Mesenchymal stem cell (in vitro differentiated cells and primary cell): ENCODE data around the gene PDE11A.

Experiments
- DNase-seq: peaks from one replicate; pipeline ENCODE4 v3.0.0-alpha.2; 2013
- H2AFZ ChIP-seq: one replicate; pipeline ENCODE4 v1.6.1; 2013; ENCODE audit warnings: low read depth, mild to moderate bottlenecking, control low read depth, inconsistent platforms, low read length, moderate library complexity
- H2AK5ac ChIP-seq: 2 replicates; pipeline ENCODE4 v1.6.1; 2013; ENCODE audit warnings: low read length, moderate library complexity, mild to moderate bottlenecking, inconsistent platforms; ENCODE audit not compliant: severe bottlenecking
- H2BK120ac ChIP-seq: one replicate; pipeline ENCODE4 v1.6.1; 2013; ENCODE audit warnings: low read depth, mild to moderate bottlenecking, inconsistent platforms, low read length, moderate library complexity
- H2BK12ac ChIP-seq, 2 experiments: one replicate each; pipeline ENCODE4 v1.6.1; 2013; ENCODE audit warnings: inconsistent platforms in 2 of 2, low read length in 2 of 2, mild to moderate bottlenecking in 2 of 2, moderate library complexity in 2 of 2, control low read depth in 1 of 2
- H2BK15ac ChIP-seq: one replicate; pipeline ENCODE4 v1.6.1; 2013; ENCODE audit warnings: mild to moderate bottlenecking, low read depth, inconsistent platforms; ENCODE audit not compliant: poor library complexity, severe bottlenecking
- H2BK5ac ChIP-seq: 2 replicates; pipeline ENCODE4 v1.6.1; 2013; ENCODE audit warnings: low read depth, mild to moderate bottlenecking, low read length, control low read depth, inconsistent platforms; ENCODE audit not compliant: poor library complexity, severe bottlenecking
- H3K14ac ChIP-seq, 2 experiments: one replicate each; pipeline ENCODE4 v1.6.1; 2013; ENCODE audit warnings: inconsistent platforms in 2 of 2, low read length in 2 of 2, control low read depth in 1 of 2, mild to moderate bottlenecking in 1 of 2, moderate library complexity in 1 of 2
- H3K18ac ChIP-seq, 2 experiments: one replicate each; pipeline ENCODE4 v1.6.1; 2013; ENCODE audit warnings: inconsistent platforms in 2 of 2, low read length in 2 of 2, control low read depth in 1 of 2, low read depth in 1 of 2, mild to moderate bottlenecking in 1 of 2
- H3K23ac ChIP-seq, 2 experiments: one replicate each; pipeline ENCODE4 v1.6.1; 2013; ENCODE audit warnings: inconsistent platforms in 2 of 2, low read length in 2 of 2, mild to moderate bottlenecking in 2 of 2, moderate library complexity in 2 of 2, control low read depth in 1 of 2
- H3K27ac ChIP-seq: 2 replicates; pipeline ENCODE4 v1.5.1; 2013; ENCODE audit warnings: mild to moderate bottlenecking, moderate library complexity, low read length, control low read depth, inconsistent platforms; ENCODE audit not compliant: poor library complexity, severe bottlenecking
- H3K27me3 ChIP-seq, 2 experiments: 2 replicates each; pipeline versions ENCODE4 v1.6.1 to v1.7.0; 2013; ENCODE audit warnings: low read length in 2 of 2, mild to moderate bottlenecking in 2 of 2, moderate library complexity in 2 of 2, control low read depth in 1 of 2, inconsistent platforms in 1 of 2; ENCODE audit not compliant: control insufficient read depth in 1 of 2, insufficient read depth in 1 of 2
- H3K36me3 ChIP-seq, 2 experiments: 2 replicates each; pipeline versions ENCODE4 v1.6.1 to v1.7.0; 2013; ENCODE audit warnings: low read length in 2 of 2, control low read depth in 1 of 2, inconsistent platforms in 1 of 2, low read depth in 1 of 2, mild to moderate bottlenecking in 1 of 2; ENCODE audit not compliant: insufficient read depth in 2 of 2, control insufficient read depth in 1 of 2
- H3K4ac ChIP-seq, 2 experiments: one replicate each; pipeline ENCODE4 v1.6.1; 2013; ENCODE audit warnings: inconsistent platforms in 2 of 2, low read length in 2 of 2, mild to moderate bottlenecking in 2 of 2, moderate library complexity in 2 of 2, control low read depth in 1 of 2, low read depth in 1 of 2
- H3K4me1 ChIP-seq: 2 replicates; pipeline ENCODE4 v1.6.1; 2013; ENCODE audit warnings: low read depth, low read length, control low read depth; ENCODE audit not compliant: control insufficient read depth, insufficient read depth
- H3K4me2 ChIP-seq: 2 replicates; pipeline ENCODE4 v1.6.1; 2013; ENCODE audit warnings: low read length, mild to moderate bottlenecking, inconsistent platforms; ENCODE audit not compliant: poor library complexity, severe bottlenecking
- H3K4me3 ChIP-seq, 2 experiments: 2 replicates each; pipeline versions ENCODE4 v1.5.1 to v1.7.0; 2013; ENCODE audit warnings: low read length in 2 of 2, mild to moderate bottlenecking in 2 of 2, control low read depth in 1 of 2, low read depth in 1 of 2; ENCODE audit not compliant: insufficient read depth in 1 of 2
- H3K79me1 ChIP-seq: replicated peaks from 2 replicates; pipeline ENCODE4 v1.6.1; 2013; ENCODE audit warnings: mild to moderate bottlenecking, control low read depth, low read length, inconsistent platforms; ENCODE audit not compliant: poor library complexity, severe bottlenecking
- H3K9ac ChIP-seq: 2 replicates; pipeline ENCODE4 v1.7.0; 2013; ENCODE audit warnings: mild to moderate bottlenecking, low read length, moderate library complexity
- H3K9me3 ChIP-seq: 2 replicates; pipeline ENCODE4 v1.7.0; 2013; ENCODE audit warnings: mild to moderate bottlenecking, low read length; ENCODE audit not compliant: control insufficient read depth
- H4K8ac ChIP-seq: one replicate; pipeline ENCODE4 v1.6.1; 2013; ENCODE audit warnings: inconsistent platforms, mild to moderate bottlenecking, low read length, moderate library complexity
- H4K91ac ChIP-seq: one replicate; pipeline ENCODE4 v1.6.1; 2013; ENCODE audit warnings: mild to moderate bottlenecking, low read length, inconsistent platforms
- WGBS: methylation state at CpG from one replicate; pipeline ENCODE4 v1.1.7; 2013; ENCODE audit warnings: mixed read lengths; 5-methylcytosine and 5-hydroxymethylcytosine counted together

The PDE11A gene

GRCh38 chr2:177716484-177716883 is 356.1 kb downstream of the PDE11A start:
- no peak overlapping the region for H2BK120ac ChIP-seq
- H3K4ac ChIP-seq: no peak overlapping the region
- H4K91ac ChIP-seq: no peak overlapping the region
- H3K79me1 ChIP-seq: no peaks in the 10 kb centered on the region
- H2AK5ac ChIP-seq: no peak overlapping the region
- H3K18ac ChIP-seq: no peak overlapping the region
- no peak overlapping the region for H3K27ac ChIP-seq
- H3K9me3 ChIP-seq: no peaks in the 10 kb centered on the region
- H3K36me3 ChIP-seq: no peaks in the 10 kb centered on the region
- H3K23ac ChIP-seq: no peak overlapping the region
- no peak overlapping the region for H3K14ac ChIP-seq
- H3K4me2 ChIP-seq: no peak overlapping the region
- H4K8ac ChIP-seq: no peak overlapping the region
- whole genome bisulfite sequencing: 100% methylated on average over 1 of the region's 1 CpG
- no peak overlapping the region for H3K9ac ChIP-seq
- H3K4me3 ChIP-seq: no peak overlapping the region
- no peaks in the 10 kb centered on the region for H3K4me1 ChIP-seq
- H2BK15ac ChIP-seq: no peak overlapping the region
- H2BK5ac ChIP-seq: no peak overlapping the region
- no peak overlapping the region for H2AFZ ChIP-seq
- H2BK12ac ChIP-seq: no peak overlapping the region
- peaks cover 0 to 12% of the 10 kb centered on the region in 2 experiments for H3K27me3 ChIP-seq
- DNase-seq: no peak

GRCh38 chr2:177715771-177716170 is 356.8 kb downstream of the PDE11A start:
- no peaks in the 10 kb centered on the region for H3K79me1 ChIP-seq
- H3K4me2 ChIP-seq: no peak overlapping the region
- H2BK120ac ChIP-seq: no peak overlapping the region
- H3K18ac ChIP-seq: no peak overlapping the region
- no peak overlapping the region for H4K8ac ChIP-seq
- no peak overlapping the region for H3K27ac ChIP-seq
- no peak overlapping the region for H3K9ac ChIP-seq
- no peak for DNase-seq
- no peak overlapping the region for H2AFZ ChIP-seq
- no peak overlapping the region for H3K23ac ChIP-seq
- H2BK5ac ChIP-seq: no peak overlapping the region
- no peak overlapping the region for H3K4ac ChIP-seq
- 83% methylated on average over 1 of the region's 2 CpGs for WGBS
- no peak overlapping the region for H3K4me3 ChIP-seq
- no peak overlapping the region for H2BK12ac ChIP-seq
- no peak overlapping the region for H4K91ac ChIP-seq
- H3K9me3 ChIP-seq: no peaks in the 10 kb centered on the region
- H3K14ac ChIP-seq: no peak overlapping the region
- peaks cover 0 to 12% of the 10 kb centered on the region in 2 experiments for H3K27me3 ChIP-seq
- H3K4me1 ChIP-seq: no peaks in the 10 kb centered on the region
- H2AK5ac ChIP-seq: no peak overlapping the region
- H3K36me3 ChIP-seq: no peaks in the 10 kb centered on the region
- H2BK15ac ChIP-seq: no peak overlapping the region

GRCh38 chr2:177714704-177715103 is 357.9 kb downstream of the PDE11A start:
- Histone ChIP-seq H3K79me1 (no peaks in the 10 kb centered on the region), H3K9ac (no peak overlapping the region), H2BK120ac (no peak overlapping the region), H3K27ac (no peak overlapping the region), H3K27me3 (peaks cover 4 to 14% of the 10 kb centered on the region in 2 experiments), H4K8ac (no peak overlapping the region), H3K4me3 (no peak overlapping the region), H3K4ac (no peak overlapping the region), H3K4me1 (no peaks in the 10 kb centered on the region), H2AK5ac (no peak overlapping the region), H4K91ac (no peak overlapping the region), H3K9me3 (no peaks in the 10 kb centered on the region), H3K18ac (no peak overlapping the region), H2BK15ac (no peak overlapping the region), H2BK12ac (no peak overlapping the region), H3K36me3 (no peaks in the 10 kb centered on the region), H3K14ac (no peak overlapping the region), H3K23ac (no peak overlapping the region), H3K4me2 (no peak overlapping the region), H2BK5ac (no peak overlapping the region), H2AFZ (no peak overlapping the region)
- no peak for DNase-seq
- WGBS: 2% methylated on average over 3 of the region's 3 CpGs

- peaks cover 22 to 23% of the 10 kb centered on the region in 2 experiments for H3K27me3 ChIP-seq
- H3K36me3 ChIP-seq: no peaks in the 10 kb centered on the region
- H3K9me3 ChIP-seq: no peaks in the 10 kb centered on the region
- no peak overlapping the region for H3K27ac ChIP-seq
- no peak overlapping the region for H2BK15ac ChIP-seq
- H2BK12ac ChIP-seq: no peak overlapping the region
- H2AK5ac ChIP-seq: no peak overlapping the region
- no peak overlapping the region for H3K18ac ChIP-seq
- no peak overlapping the region for H3K4ac ChIP-seq
- H2BK120ac ChIP-seq: no peak overlapping the region
- no peak overlapping the region for H3K14ac ChIP-seq
- no peak overlapping the region for H3K9ac ChIP-seq
- H4K91ac ChIP-seq: no peak overlapping the region
- no peak overlapping the region for H3K23ac ChIP-seq
- H3K4me3 ChIP-seq: no peak overlapping the region
- no peaks in the 10 kb centered on the region for H3K79me1 ChIP-seq
- no peaks in the 10 kb centered on the region for H3K4me1 ChIP-seq
- H3K4me2 ChIP-seq: no peak overlapping the region
- no peak overlapping the region for H4K8ac ChIP-seq
- H2AFZ ChIP-seq: no peak overlapping the region
- H2BK5ac ChIP-seq: no peak overlapping the region
- no CpG with 5 or more reads among the region's 1 CpG for WGBS
- no peak for DNase-seq
Measured at GRCh38 chr2:177712462-177712861, 360.1 kb downstream of the PDE11A start.
